Umbilical cord (tissue), 2 donors: Measurements from ENCODE around the gene RHBDL1. TPM values are rescaled to one million over a fixed set of nuclear protein-coding genes. Genes with fewer than 3 reads are reported as not detected.
"Not testable (repeated sequence)": the region's sequence is repeated elsewhere in the genome, so short reads cannot be mapped to it uniquely, and the experiment has no call there.

Experiments
- DNase-seq: peaks from one replicate; pipeline ENCODE4 v3.0.0-alpha.2; 2015; ENCODE audit warnings: low spot score
- total RNA-seq: library from RNA; depleted of rRNA; stranded (reverse); fragments of >200 nt; gene quantifications from one replicate; pipeline ENCODE4 v1.2.3, GENCODE V29; 2014; ENCODE audit warnings: low replicate concordance; ENCODE audit not compliant: insufficient read depth

The RHBDL1 gene
- total RNA-seq, 1 donor from 2014 or later = 1.9 TPM

- no peak for DNase-seq
These were observed 9.7 kb downstream of the RHBDL1 start for GRCh38 chr16:684961-685696.

- no peak for DNase-seq
These were observed 10.5 kb downstream of the RHBDL1 start for GRCh38 chr16:685967-686366.

- DNase-seq = no peak
These were observed 11.2 kb downstream of the RHBDL1 start for GRCh38 chr16:686459-687260.

GRCh38 chr16:687499-687898 lies 12.0 kb downstream of the RHBDL1 start:
- DNase-seq = no peak

DNA sequence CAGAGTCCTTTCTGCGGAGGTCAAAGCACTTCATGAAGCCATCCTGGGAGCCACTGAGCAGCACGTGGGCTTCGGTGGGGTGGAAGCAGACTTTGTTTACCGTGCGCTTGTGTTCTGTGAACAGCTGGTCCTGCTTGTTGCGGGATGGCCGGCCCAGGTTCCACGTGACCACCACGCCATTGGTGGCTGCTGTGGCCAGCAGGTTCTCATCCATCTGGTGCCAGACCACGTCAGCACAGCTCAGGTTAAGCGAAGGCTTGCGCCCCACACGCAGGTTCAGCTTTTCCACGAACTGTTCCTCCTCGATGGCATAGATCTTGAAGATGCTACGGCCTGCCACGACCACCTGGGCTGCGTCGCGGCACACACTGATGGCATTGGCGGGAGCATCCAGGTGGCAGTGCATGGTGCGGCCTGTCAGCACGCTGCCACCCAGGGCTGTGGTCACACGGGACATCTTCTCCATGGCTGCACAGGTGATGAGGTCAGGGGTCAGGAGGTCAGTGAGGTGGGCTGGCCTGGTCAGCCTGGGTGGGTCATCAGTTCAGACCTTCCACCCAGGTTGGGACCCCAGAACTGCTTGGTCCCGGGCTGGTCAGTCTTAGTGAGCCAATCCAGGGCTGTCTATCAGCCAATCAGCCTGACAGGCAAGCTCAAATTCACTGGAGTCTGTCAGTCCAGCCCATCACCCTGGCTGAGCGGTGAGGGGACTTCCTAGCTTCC lies 13.9 kb downstream of the RHBDL1 start:
- no peak for DNase-seq

DNA sequence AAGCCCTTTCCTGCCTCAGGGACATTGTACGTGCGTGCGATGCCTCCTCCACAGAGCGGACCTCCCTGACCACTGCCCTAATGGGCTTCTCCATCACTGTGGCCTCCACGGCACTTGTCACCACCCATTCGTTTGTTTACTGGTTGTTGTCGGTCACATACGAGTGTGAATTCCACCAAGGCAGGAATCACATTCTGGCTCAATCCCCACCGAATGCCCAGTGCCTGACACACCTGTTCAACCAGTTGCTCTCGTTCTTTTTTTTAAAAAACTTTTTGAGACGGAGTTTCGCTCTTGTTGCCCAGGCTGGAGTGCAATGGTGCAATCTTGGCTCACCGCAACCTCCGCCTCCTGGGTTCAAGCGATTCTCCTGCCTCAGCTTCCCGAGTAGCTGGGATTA lies 15.8 kb downstream of the RHBDL1 start:
- not testable (repeated sequence) for DNase-seq

DNA sequence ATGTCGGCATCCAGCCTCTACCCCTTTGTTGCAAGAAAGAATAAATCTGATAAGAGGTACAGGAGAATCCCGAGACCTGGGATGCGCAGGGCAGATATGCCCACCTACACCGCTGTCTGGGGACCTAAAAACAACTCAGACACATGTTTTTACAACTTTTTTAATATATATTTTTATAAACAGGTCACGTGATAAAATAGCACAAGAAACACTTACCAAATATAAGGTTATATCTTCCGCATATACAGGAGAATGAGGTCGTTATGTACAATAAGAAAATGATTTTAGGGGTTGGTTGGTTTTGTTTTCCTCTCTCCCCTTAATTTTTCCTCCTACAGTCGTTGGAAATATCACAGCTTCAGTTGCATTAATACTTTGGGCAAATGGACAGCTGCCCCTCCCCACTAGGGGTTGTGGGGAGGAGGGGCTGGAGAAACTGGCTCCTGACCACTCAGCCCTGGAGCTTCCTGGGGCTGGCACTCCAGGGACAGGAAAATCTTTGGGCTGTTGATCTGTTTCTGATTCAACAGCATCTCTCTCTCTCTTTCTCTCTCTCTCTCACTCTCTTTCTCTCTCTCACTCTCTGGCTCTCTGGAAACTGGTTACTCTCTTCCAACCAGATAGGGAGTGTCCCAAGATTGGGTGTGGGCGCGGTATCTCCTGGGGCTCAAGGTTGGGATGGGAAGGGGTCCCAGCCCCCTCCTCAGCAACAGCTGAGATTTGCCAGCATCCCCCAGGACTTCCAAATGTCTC lies 17.1 kb downstream of the RHBDL1 start:
- DNase-seq = no peak

DNA sequence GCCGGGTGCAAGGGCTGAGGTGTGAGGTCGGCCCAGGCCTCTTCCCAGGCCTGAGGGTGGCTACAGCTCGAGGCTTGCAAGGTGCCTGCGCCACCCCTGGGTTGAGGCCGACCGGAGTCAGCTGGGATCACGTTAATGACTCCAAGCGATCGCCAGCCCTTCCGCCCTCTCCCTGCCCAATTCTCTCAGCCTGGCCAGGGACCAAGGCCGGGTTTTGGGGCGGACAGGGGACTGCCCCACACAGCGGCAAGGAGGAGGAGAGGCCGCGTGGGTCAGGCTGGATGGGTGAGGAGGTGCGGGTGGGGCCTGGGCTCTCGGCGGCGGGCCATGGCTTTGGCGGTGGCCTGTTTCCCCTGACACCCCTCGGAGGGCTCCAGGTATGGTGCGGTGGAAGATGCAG lies 17.9 kb downstream of the RHBDL1 start:
- DNase-seq = no peak

DNA sequence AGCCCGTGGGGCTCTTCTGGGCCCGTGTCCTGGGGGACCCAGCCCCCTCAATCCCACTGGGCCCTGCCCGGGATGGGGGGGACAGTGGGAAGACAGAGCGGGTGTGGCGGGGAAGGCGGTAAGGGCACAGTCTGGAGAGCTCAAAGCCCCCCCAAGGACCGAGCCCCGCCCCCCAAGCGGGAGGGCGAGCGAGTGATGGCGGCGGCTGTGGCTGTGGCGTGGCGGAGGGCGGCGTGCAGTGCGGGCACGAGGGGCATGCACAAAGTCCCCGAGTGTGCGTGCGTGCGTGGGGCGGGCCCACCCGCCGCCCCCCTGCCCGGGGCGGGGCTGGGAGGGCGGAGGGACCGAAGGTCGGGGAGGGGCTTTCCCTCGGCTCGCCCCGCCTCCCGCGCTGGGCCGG lies 18.3 kb downstream of the RHBDL1 start:
- DNase-seq = no peak

DNA sequence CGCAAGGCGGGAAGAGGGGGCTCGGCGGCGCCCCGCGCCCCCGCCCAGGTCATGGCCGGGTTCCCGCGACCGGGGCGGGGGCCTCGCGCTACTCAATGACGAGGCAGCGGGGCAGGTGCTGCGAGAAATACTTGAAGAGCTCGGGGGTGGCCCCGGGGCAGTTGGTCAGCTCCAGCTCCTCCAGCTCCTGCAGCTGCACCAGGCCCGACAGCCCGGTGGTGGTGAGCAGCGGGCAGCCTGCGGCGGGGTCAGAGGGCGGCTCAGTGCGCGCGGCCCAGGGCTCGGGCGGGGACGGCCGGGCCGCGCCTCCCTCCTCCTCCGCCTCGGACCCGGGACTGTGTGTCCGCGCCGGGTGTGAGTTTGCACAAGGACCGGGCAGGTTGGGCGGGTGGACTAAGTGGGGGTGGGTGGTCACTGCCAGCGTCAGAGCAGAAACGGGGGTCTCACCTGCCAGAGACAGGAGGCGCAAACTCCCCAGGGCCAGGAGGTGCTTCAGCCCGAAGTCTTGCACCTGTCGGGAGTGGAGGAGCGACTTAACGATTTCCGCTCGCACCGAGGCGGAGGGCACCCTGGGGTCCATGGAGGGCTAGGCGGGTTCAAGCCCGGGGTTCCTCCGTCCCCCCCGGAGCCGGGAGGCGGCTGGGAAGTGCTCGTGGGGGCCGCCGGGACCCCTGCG lies 18.9 kb downstream of the RHBDL1 start:
- no peak for DNase-seq

DNA sequence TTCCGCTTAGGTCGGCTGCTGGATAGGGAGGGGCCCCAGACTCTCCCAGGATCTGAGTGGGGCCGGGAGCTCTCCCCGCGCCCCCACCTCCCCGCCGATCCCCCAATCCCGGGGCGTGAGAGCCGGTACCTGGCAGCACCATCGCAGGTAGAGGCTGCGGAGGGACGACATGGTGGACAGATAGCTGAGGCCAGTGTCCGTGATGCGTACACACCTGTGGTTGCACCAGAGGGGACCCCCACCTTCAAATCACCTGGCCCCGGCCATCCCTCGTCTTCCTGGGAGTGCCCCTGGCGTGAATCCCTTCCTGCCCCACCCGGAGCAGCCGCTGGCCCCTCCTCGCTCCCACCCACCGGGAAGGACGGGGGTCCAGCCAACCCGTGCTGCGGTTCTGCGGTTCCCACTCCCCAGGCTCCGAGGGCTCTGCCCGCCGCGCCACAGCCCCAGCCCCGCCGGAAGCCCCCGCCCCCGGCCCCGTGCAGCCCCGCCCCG lies 19.4 kb downstream of the RHBDL1 start:
- no peak for DNase-seq

DNA sequence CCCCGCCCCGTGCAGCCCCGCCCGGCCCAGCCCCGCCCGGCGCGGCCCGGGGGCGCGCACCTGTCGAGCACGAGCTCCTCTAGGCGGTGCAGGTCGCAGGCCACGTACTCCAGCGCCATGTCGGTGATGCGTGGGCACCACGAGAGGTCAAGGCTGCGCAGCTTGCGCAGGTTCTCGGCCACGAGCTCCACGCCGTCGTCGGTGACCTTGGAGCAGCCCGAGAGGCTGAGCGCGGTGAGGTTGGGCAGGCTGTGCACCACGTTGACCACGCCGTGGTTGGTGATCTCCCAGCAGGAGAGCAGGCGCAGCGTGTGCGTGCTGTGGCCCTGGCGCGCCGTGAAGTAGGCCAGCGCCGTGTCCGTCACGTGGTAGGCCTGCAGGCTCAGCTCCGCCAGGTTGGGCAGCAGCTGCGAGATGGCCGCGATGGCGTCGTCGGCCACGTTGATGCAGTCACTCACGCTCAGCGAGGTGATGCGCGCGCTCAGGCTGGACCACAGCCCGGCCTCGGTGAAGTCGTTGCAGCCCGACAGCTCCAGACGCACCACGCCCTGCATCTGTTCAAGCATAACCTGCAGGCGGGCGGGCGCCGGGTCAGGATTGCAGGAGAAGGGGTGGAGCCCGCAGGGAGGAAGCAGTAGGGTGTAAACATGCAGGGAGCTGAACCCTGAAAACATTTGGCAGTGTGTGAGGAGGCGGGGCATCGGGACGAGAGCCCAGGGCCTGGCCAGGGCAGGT lies 20.1 kb downstream of the RHBDL1 start:
- DNase-seq = no peak

- no peak for DNase-seq
These were observed 23.6 kb downstream of the RHBDL1 start for GRCh38 chr16:698911-699671.

GRCh38 chr16:700684-701584 lies 25.5 kb downstream of the RHBDL1 start:
- DNase-seq = no peak

DNA sequence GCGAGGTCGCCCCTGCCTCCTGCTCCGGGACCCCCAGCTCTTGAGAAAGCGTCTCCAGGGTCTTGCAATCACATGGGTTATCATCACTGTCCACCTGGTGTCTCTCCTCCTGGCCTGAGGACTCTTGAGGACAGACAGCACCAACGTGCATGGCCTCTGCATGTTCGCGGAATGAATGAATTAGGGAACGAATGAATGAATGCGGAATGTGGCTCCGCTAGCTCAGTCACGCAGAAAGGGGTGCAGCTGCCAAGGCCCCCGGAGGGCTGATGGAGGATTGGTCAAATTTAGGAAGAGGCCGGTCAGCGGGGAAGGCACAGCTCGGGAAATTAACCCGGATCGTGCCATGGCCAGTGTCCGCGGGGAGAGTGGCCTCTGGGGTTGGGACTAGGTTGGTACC lies 26.9 kb downstream of the RHBDL1 start:
- DNase-seq = no peak

GRCh38 chr16:703406-703805 lies 27.9 kb downstream of the RHBDL1 start:
- no peak for DNase-seq

DNA sequence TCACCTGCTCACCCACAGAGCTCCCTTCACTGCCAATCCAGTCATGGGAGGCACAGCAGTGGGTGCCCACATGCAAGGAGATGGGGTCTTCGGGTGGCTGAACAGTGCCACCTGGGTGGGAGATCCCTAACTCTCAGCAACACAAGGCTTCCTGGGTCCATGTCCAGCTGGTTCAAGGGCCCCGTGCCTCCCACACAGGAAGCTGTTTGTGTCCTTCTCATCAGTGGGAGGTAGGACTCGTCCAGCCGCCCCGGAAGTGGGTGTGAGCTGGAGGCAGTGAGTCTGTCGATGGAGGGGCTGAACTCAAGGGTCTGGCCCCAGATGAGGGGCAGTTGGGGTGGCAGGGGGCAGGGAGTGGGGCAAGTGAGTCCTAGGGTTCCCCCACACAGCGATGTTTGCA lies 28.6 kb downstream of the RHBDL1 start:
- DNase-seq = no peak
